Immature natural killer cell (primary cell): ENCODE data around the gene MLANA. TPM values are rescaled to one million over a fixed set of nuclear protein-coding genes. Genes with fewer than 3 reads are reported as not detected.
"Not testable (repeated sequence)": the region's sequence is repeated elsewhere in the genome, so short reads cannot be mapped to it uniquely, and the experiment has no call there.

ENCODE experiments used
- DNase-seq, 3 donors: peaks; one replicate each; pipeline ENCODE4 v3.0.0; 2022; ENCODE audit warnings: mixed read lengths in 1 of 3
- H3K27ac Mint-ChIP-seq, 6 donors: one replicate each; pipeline ENCODE4 v1.8.0; 2020; ENCODE audit warnings: mixed read lengths in 6 of 6, mild to moderate bottlenecking in 5 of 6, inconsistent platforms in 4 of 6, moderate library complexity in 3 of 6
- H3K27me3 Mint-ChIP-seq, 3 donors: one replicate each; pipeline ENCODE4 v1.8.0; 2020 to 2021; ENCODE audit warnings: low read depth in 3 of 3, mild to moderate bottlenecking in 3 of 3, mixed read lengths in 3 of 3, moderate library complexity in 3 of 3, inconsistent platforms in 1 of 3
- H3K36me3 Mint-ChIP-seq, 3 donors: one replicate each; pipeline ENCODE4 v1.8.0; 2020; ENCODE audit warnings: mixed read lengths in 3 of 3, inconsistent platforms in 2 of 3, mild to moderate bottlenecking in 2 of 3
- H3K4me1 Mint-ChIP-seq, 2 donors: one replicate each; pipeline ENCODE4 v1.8.0; 2020; ENCODE audit warnings: inconsistent platforms in 2 of 2, mild to moderate bottlenecking in 2 of 2, mixed read lengths in 2 of 2, moderate library complexity in 1 of 2
- H3K4me3 Mint-ChIP-seq, 5 donors: one replicate each; pipeline ENCODE4 v1.8.0; 2020; ENCODE audit warnings: mild to moderate bottlenecking in 5 of 5, mixed read lengths in 5 of 5, inconsistent platforms in 3 of 5, moderate library complexity in 3 of 5
- H3K9me3 Mint-ChIP-seq, 6 donors: one replicate each; pipeline ENCODE4 v1.8.0; 2020; ENCODE audit warnings: mild to moderate bottlenecking in 6 of 6, mixed read lengths in 6 of 6, inconsistent platforms in 4 of 6, moderate library complexity in 3 of 6
- polyA plus RNA-seq, 3 donors: library from polyadenylated mRNA; unstranded; fragments of 300-500 nt; fragmentation: Illumina TruSeq; gene quantifications; one replicate each; pipeline ENCODE4 v1.2.3, GENCODE V29; 2021

The MLANA gene
- polyA plus RNA-seq, 3 donors from 2014 or later: 0.27 TPM; not detected in 2

DNA sequence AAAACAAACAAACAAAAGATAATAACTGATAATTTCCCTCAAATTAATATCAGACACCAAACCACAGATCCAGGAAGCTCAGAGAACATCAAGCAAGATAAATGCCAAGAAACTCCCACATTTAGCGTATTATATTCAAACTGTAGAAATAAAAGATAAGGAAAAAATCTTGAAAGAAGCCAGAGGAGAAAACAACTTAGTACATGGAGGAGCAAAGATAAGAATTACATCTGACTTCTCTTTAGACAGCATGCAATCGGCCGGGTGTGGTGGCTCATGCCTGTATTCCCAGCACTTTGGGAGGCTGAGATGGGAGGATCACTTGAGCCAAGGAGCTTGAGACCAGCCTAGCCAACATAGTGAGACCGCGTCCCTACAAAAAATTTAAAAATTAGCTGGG lies 17.2 kb upstream of the MLANA start:
- H3K36me3 Mint-ChIP-seq: peaks cover 8 to 25% (median 13%) of the 10 kb centered on the region in 3 donors
- H3K4me1 Mint-ChIP-seq: peaks cover 47 to 71% of the 10 kb centered on the region in 2 donors
- H3K27ac Mint-ChIP-seq: peak overlapping the region in 5 of 6 donors; percentile 18 to 92 (median 78)
- no peaks in the 10 kb centered on the region for H3K9me3 Mint-ChIP-seq
- peak overlapping the region in 3 of 5 donors; percentile 3 to 63 (median 12) for H3K4me3 Mint-ChIP-seq
- H3K27me3 Mint-ChIP-seq: no peaks in the 10 kb centered on the region
- no peak for DNase-seq

DNA sequence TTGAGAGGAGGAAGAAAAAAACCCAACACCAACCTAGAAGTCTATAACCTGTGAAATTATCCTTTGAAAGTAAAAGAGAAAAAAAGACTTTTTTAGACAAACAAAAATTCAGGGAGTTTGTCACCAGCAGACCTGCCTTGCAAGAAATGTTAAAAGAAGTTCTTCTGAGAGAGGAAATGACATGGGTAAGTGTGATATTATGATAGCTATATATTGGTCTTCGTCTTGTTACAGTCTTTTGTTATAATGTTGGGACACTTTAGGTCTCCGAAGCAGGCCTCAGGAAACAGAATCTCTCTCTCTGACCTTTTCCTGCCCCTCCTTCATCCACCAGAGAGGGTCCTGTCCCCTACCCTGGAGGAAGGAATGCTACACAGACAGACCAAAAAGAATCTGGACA lies 16.6 kb upstream of the MLANA start:
- DNase-seq: peak; percentile 9 to 40 (median 19)
- H3K4me3 Mint-ChIP-seq: peak overlapping the region; percentile 3 to 63 (median 34)
- H3K4me1 Mint-ChIP-seq: peaks cover 48 to 77% of the 10 kb centered on the region in 2 donors
- peaks cover 8 to 32% (median 13%) of the 10 kb centered on the region in 3 donors for H3K36me3 Mint-ChIP-seq
- H3K27ac Mint-ChIP-seq: peak overlapping the region; percentile 53 to 92 (median 84)
- H3K9me3 Mint-ChIP-seq: no peaks in the 10 kb centered on the region
- H3K27me3 Mint-ChIP-seq: no peaks in the 10 kb centered on the region

GRCh38 chr9:5876026-5876425 lies 14.7 kb upstream of the MLANA start:
- Mint-ChIP-seq H3K36me3 (peaks cover 0 to 26% (median 6%) of the 10 kb centered on the region in 3 donors), H3K4me1 (peaks cover 44 to 74% of the 10 kb centered on the region in 2 donors), H3K9me3 (no peaks in the 10 kb centered on the region), H3K27me3 (no peaks in the 10 kb centered on the region), H3K4me3 (peak overlapping the region in 2 of 5 donors; percentile 38 to 63), H3K27ac (peak overlapping the region; percentile 30 to 92 (median 74))
- no peak for DNase-seq

DNA sequence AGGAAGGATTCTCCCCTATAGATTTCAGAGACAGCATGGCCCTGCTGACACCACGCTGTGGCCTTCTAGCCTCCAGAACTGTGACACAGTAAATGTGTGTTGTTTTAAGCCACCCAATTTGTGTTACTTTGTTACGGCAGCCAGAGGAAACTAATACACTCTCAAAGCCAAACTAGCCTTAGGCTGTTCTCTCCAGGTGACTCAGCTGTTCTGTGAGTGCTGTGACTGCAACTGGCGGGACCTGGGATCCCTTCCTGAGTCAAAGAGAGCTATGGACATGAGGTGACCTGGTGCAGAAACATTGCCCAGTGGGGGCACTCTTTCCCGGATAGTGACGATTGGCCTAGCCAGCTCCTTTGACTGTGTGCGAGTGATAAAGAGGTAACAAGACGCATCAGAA lies 14.0 kb upstream of the MLANA start:
- Mint-ChIP-seq H3K4me1 (peaks cover 44 to 73% of the 10 kb centered on the region in 2 donors), H3K9me3 (no peaks in the 10 kb centered on the region), H3K36me3 (peaks cover 0 to 26% (median 8%) of the 10 kb centered on the region in 3 donors), H3K27me3 (no peaks in the 10 kb centered on the region), H3K4me3 (no peak overlapping the region), H3K27ac (peak overlapping the region in 2 of 6 donors; percentile 35 to 78)
- no peak for DNase-seq

DNA sequence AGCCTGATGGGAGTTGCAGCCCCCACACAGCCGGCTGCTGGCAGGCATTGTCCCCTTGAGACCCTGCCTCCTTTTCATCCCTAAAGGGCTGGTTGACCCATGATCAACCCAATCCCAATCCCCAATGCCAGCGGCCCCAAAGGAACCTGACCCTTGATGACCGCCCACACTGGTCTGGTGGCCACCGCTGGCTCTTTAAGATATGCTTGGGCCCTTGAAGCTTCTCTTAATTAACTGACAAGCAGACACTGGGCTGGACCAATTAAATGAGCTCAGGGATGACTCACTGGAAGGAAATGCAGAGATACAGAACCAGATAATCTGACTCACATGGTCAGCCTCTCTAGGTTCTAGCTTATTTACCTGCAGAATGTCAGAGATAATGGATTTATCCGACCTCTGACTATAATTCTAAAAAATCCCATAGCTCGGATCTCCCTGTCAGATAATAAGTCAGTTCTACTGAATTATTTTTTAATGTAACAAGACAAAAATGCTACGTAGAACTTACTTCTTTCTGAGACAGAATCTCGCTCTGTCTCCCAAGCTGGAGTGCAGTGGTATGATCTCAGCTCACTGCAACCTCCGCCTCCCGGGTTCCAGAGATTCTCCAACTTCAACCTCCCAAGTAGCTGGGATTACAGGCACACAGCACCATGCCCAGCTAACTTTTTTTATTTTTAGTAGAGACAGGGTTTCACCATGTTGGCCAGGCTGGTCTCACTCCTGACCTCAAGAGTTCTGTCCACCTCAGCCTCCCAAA lies 11.1 kb upstream of the MLANA start:
- peaks cover 0 to 26% (median 4%) of the 10 kb centered on the region in 3 donors for H3K36me3 Mint-ChIP-seq
- H3K27me3 Mint-ChIP-seq: no peaks in the 10 kb centered on the region
- DNase-seq: no peak
- H3K4me1 Mint-ChIP-seq: peaks cover 21 to 49% of the 10 kb centered on the region in 2 donors
- H3K9me3 Mint-ChIP-seq: no peaks in the 10 kb centered on the region
- no peak overlapping the region for H3K27ac Mint-ChIP-seq
- H3K4me3 Mint-ChIP-seq: no peak overlapping the region

DNA sequence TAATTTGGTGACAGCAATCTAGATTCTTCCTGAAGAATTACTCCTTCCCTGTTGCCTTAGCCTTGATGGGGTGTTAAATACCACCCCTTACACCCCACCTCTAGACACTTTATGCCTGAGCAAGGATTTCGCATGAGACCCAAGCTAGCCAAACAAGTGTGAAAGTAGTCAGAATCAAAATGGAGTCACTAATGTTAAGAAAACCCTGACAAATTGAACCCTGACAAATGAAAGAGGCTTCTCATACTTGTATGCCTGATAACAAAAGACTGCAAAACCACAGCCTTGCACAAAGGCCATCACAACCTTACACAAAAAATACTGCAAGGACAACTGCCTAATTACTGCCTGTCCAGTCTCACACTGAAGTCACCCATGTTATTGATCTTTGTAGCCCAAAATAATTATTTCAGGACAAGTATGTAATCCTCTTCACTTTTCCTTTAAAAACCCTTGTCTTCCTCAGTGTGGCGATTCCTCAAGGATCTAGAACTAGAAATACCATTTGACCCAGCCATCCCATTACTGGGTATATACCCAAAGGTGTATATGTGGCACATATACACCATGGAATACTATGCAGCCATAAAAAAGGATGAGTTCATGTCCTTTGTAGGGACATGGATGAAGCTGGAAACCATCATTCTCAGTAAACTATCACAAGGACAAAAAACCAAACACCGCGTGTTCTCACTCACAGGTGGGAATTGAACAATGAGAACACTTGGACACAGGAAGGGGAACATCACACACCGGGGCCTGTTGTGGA lies 8.3 kb upstream of the MLANA start:
- Mint-ChIP-seq H3K27ac (peak overlapping the region in 1 of 6 donors; percentile 56), H3K36me3 (peaks cover 0 to 19% (median 4%) of the 10 kb centered on the region in 3 donors), H3K4me1 (peaks cover 14 to 36% of the 10 kb centered on the region in 2 donors)
- DNase-seq, H3K9me3 Mint-ChIP-seq, H3K27me3 Mint-ChIP-seq, H3K4me3 Mint-ChIP-seq: not testable (repeated sequence)

DNA sequence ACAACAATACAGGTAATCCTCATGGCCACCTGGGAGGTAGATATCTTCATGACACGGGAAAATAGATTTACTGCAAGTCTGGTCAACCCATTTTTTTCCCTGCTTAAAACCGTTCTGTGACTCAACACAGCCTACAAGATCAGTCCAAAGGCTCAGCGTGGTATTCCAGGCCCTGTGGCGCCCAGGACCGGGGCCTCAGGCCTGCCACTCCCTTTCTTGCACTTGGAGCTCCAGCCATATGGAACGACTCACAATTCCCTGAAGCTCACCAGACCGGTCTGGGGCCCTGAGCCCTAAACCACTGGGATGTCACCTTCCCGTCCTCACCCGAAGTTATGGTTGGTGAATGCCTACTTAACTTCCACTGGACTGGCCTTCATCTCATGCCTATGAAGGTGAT lies 6.5 kb upstream of the MLANA start:
- peaks cover 0 to 3% (median 0%) of the 10 kb centered on the region in 3 donors for H3K27me3 Mint-ChIP-seq
- H3K9me3 Mint-ChIP-seq: no peaks in the 10 kb centered on the region
- no peak overlapping the region for H3K27ac Mint-ChIP-seq
- peaks cover 0 to 4% (median 4%) of the 10 kb centered on the region in 3 donors for H3K36me3 Mint-ChIP-seq
- peaks cover 15 to 28% of the 10 kb centered on the region in 2 donors for H3K4me1 Mint-ChIP-seq
- no peak overlapping the region for H3K4me3 Mint-ChIP-seq
- DNase-seq: no peak

GRCh38 chr9:5886114-5886939 lies 4.4 kb upstream of the MLANA start:
- H3K27ac Mint-ChIP-seq: peak overlapping the region in 5 of 6 donors; percentile 14 to 80 (median 54)
- H3K36me3 Mint-ChIP-seq: peaks cover 0 to 4% (median 0%) of the 10 kb centered on the region in 3 donors
- peak overlapping the region in 2 of 5 donors; percentile 15 to 33 for H3K4me3 Mint-ChIP-seq
- peak; percentile 70 to 80 (median 79) for DNase-seq
- peaks cover 0 to 4% (median 2%) of the 10 kb centered on the region in 3 donors for H3K27me3 Mint-ChIP-seq
- H3K4me1 Mint-ChIP-seq: peaks cover 15 to 21% of the 10 kb centered on the region in 2 donors
- H3K9me3 Mint-ChIP-seq: no peaks in the 10 kb centered on the region

- peaks cover 2 to 4% of the 10 kb centered on the region in 2 donors for H3K4me1 Mint-ChIP-seq
- H3K27me3 Mint-ChIP-seq: peaks cover 0 to 2% (median 2%) of the 10 kb centered on the region in 3 donors
- H3K4me3 Mint-ChIP-seq: no peak overlapping the region
- DNase-seq: no peak
- peaks cover 7 to 13% (median 9%) of the 10 kb centered on the region in 3 donors for H3K36me3 Mint-ChIP-seq
- H3K27ac Mint-ChIP-seq: no peak overlapping the region
- no peaks in the 10 kb centered on the region for H3K9me3 Mint-ChIP-seq
These were observed 1.9 kb downstream of the MLANA start for GRCh38 chr9:5892456-5893133.

DNA sequence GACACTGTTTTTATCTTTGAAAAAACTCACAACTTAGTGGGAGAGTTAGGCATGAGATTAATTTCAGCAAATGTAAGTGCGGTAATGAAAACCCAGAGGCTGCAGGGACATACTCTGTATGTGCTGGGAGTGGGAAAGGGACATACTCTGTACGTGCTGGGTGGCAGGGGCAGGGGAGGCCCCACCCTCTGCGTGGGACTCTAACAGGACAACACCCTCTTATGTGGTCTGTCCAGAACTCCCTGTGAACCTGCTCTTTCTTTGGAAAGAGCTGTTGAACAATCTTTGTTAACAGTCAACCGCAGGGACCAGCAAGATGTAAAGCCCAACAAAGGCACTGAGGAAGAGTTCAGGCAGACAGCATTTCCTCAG lies 2.4 kb downstream of the MLANA start:
- no peaks in the 10 kb centered on the region for H3K4me1 Mint-ChIP-seq
- no peak for DNase-seq
- H3K4me3 Mint-ChIP-seq: no peak overlapping the region
- H3K27ac Mint-ChIP-seq: no peak overlapping the region
- peaks cover 0 to 2% (median 2%) of the 10 kb centered on the region in 3 donors for H3K27me3 Mint-ChIP-seq
- H3K36me3 Mint-ChIP-seq: peaks cover 9 to 18% (median 9%) of the 10 kb centered on the region in 3 donors
- H3K9me3 Mint-ChIP-seq: no peaks in the 10 kb centered on the region

GRCh38 chr9:5893591-5894236 lies 3.0 kb downstream of the MLANA start:
- no peak for DNase-seq
- Mint-ChIP-seq H3K4me1 (no peaks in the 10 kb centered on the region), H3K4me3 (no peak overlapping the region), H3K9me3 (no peaks in the 10 kb centered on the region), H3K36me3 (peaks cover 9 to 24% (median 9%) of the 10 kb centered on the region in 3 donors), H3K27me3 (peaks cover 0 to 2% (median 2%) of the 10 kb centered on the region in 3 donors), H3K27ac (no peak overlapping the region)

DNA sequence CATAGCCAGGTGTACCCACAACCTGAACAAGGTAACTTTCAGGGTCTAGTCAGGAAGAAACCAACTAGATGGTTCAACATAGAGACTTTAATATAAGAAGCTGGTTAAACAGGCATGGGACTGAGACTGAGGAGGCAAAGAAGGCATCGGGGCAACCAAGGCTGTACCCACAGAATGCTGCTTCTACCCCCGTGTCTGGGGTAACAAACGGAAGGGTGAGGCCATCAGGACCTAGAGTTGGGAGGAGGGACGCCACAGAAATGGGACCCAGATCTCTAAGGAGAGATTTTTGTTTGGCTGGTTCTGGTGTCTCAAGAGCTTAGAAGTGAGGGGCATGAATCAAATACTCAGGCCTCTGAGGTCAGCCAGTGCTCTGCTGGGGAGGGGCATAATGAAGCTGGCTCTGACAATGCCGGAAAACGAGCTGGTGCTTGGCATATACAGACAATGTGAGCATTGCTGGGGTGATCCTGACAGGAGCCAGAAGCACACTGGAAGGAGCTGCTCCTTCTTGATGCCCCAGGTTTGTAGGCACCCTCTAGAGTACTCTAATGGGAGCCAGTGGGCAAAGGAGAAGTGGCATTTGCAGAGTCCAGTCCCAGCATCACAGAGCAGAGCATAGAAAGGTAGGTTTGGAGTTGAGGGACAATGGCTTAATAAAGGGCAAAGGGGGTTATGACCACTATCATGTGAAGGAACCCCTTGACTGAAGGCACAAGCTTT lies 3.7 kb downstream of the MLANA start:
- Mint-ChIP-seq H3K36me3 (peaks cover 9 to 29% (median 9%) of the 10 kb centered on the region in 3 donors), H3K9me3 (no peaks in the 10 kb centered on the region), H3K27me3 (peaks cover 0 to 2% (median 2%) of the 10 kb centered on the region in 3 donors), H3K27ac (peak overlapping the region in 1 of 6 donors; percentile 7), H3K4me3 (no peak overlapping the region), H3K4me1 (no peaks in the 10 kb centered on the region)
- DNase-seq: no peak
